Measurements from ENCODE around the gene GLRA3.
"Not testable (repeated sequence)": the region's sequence is repeated elsewhere in the genome, so short reads cannot be mapped to it uniquely, and the experiment has no call there.

Gene GLRA3

DNA sequence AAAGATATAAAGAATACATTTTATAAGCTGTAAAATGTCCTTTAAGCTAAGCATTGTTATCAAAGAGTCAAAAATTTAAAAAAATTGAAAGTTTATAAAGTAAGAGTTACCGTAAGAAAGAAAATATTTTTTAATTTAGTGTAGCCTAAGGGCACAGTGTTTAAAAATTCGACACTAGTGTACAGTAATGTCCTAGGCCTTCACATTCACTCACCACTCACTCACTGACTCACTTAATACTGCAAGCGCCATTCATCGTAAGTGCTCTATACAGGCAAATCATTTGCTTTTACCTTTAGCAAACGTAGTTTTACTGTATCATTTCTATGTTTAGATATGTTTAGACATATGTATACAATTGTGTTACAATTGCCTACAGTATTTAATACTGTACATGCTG lies 20.2 kb downstream of the GLRA3 start:
- DNase-seq (ENCODE audit: low read depth) = no peak

DNA sequence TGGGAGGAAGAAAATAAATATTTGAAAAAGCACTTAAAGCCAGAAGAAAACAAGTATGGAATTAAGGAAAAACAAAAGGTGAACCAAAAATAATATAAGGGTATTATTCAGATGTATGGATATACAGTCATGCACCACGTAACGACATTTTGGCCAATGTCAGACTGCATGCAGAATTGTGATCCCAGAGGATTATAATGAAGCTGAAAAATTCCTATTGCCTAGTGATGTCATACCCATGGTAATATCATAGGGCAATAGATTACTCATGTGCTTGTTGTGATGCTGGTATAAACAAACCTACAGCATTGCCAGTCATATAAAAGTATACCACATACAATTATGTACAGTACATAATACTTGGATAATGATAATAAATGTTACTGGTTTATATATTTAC lies 20.9 kb downstream of the GLRA3 start:
- no peak for DNase-seq (ENCODE audit: low read depth)

DNA sequence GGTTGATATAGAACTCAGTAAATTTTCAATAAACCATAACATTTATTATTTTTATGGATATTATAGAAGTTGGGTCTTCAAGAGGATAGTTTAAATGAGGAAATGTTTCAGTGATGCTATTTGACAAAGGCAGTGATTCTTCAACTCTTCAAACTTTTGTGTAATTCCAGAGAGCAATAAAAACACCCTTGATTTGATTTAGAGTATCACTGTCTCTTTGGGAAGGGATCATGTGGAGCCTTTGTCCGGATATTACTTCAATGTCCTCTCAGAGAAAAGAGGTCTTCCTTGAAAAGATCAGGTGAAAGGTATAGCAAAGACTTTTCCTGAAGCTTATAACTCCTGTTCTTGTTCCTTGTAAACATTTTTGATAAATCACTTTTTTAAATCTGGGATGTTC lies 23.3 kb downstream of the GLRA3 start:
- no peak for DNase-seq (ENCODE audit: low read depth)

DNA sequence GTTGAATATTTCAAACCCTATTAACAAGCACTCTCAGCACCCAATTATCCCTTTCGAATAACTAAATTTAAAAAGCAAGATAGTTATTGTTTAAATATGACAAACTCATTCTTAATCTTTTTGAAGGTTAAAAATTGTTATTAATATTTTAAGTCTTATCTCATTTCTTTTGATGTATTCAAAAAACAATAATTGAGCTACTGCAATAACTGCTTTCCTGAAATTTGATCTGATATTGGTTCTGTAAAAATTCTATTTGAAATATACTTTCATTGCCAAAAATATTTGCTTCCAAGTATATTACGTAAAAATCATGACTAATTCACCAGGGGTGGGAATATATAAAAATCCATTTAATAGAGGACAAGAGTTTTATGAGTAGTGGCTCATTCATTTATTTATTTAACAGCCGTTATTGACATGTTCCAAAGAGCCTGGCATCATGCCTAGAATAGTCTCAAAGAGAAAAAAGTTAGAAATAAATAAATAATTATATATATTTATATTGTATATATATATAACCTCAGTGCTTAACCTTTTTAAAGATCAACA lies 34.4 kb downstream of the GLRA3 start:
- DNase-seq (ENCODE audit: low read depth) = peak; percentile 36

DNA sequence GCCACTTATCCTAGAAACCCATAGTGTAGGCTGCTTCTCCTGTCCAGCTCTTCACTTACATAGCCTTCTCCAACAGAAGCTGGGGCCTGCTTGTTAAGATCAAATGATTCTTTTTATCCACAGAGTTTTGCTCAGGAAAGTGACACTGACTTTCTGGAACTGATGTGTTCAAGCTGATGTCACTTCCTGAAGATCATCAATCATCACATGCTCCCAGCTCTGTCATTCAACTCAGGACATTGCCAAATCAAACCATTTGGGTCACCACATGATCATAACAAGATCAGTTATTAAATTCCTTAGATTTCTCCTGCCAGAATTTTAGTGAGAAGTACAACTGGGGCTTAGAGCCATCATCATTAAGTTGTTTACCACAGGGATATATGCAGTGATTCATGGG lies 39.4 kb downstream of the GLRA3 start:
- DNase-seq (ENCODE audit: low read depth) = peak; percentile 43

DNA sequence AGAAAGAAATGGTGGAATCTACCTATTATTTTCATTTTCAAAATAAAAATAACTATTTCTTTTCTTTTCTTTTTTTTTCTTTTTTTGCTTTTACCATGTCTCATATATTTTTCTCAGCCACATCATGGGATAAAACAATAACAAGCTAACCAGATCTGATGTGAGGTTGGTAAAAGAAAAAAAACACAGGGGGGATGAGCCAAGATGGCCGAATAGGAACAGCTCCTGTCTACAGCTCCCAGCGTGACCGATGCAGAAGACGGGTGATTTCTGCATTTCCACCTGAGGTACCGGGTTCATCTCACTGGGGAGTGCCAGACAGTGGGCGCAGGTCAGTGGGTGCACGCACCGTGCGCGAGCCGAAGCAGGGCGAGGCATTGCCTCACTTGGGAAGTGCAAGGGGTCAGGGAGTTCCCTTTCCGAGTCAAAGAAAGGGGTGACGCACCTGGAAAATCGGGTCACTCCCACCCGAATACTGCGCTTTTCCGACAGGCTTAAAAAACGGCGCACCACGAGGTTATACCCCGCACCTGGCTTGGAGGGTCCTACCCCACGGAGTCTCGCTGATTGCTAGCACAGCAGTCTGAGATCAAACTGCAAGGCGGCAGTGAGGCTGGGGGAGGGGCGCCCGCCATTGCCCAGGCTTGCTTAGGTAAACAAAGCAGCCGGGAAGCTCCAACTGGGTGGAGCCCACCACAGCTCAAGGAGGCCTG lies 50.6 kb downstream of the GLRA3 start:
- not testable (repeated sequence) for DNase-seq (ENCODE audit: low read depth)

DNA sequence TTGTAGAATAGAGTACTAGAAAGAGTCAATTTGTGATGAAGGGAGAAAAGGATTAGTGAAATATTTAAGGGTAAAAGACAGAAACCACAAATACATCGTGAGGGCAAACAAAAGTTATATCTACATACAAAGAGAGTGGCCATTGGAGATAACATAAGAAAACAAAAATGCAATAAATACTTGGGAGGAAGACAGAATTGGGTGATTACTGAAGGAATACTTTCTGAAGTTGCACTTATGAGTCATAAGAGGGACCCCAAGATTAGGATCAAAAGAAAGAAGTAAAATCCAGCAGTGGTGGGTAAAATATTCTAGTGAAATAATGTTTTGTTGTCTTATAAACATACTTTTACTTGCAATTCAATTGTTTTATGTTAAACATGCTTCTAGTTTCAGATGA lies 53.7 kb downstream of the GLRA3 start:
- no peak for DNase-seq (ENCODE audit: low read depth)

DNA sequence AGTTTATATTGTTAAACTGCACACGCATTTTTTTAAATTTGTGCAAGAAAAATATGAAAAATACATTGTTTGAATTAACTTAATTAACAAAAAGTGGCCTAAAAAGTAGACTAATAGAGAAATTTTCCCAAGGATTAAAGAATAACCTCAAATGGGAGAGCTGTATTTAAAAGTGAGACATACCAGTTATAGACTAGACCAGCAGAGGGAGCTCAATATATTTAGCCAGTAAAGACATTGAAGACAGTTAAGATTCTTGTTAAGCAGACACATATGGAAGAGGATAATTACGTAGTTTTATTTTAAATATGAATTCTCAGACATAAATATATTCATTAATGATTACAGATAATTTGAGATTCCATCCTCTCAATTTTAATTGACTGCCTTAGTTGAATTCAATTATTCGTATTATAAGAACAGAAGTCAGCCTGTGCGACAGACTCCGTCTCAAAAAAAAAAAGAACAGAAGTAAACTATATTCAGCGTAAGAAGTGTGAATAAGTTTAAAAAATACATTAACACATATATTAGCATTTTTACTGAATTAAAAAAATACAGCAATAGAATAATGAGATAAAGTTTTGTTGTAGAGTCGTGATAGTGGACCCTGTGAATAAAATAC lies 64.8 kb downstream of the GLRA3 start:
- peak; percentile 67 for DNase-seq (ENCODE audit: low read depth)

DNA sequence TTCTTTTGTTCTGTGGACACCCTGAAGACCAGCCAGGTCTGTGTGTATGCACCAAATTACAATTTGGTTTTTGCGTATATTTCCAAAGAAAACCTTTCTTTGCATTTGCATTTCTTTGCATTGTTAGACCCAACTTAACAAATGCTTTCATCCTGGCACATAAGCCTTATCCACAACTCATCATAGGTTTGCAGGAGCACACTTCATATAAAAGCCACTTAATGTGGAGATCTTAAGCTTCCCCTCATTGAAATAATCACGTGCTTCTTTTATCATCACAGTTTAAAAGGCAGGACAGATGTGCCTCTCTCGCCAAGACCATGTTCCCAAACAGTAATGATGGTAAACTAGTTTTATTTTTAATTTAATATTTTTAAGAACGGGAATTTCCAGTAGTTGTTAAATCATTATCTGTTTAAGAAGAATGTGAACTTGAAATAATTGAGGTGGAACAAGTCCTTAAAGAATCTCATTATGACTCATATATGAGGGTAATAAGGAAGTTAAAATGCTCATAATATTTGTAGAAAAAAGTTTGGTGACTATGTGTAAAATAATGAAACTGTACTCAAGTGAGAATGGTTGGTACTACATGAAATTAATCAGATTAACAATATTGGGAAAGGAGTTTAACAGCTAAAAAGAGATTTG lies 65.5 kb downstream of the GLRA3 start:
- DNase-seq (ENCODE audit: low read depth) = peak; percentile 48

DNA sequence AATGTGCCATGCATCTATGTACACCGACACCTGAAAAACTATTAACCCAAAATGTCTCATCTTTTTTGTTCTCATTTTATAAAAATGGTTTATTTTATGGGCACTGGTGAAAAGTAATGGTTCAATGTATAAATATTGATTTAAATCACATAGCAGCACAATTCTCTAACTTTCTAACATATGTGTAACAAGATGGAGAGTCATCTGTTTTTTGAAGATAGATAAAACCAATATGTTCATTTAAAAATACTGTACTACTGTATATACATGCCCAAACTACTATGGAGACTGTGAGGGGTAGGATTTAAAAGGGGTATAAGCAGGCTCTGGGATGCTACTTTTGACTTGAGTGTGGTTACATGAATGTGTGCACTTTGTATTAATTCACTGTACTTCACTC lies 67.6 kb downstream of the GLRA3 start:
- no peak for DNase-seq (ENCODE audit: low read depth)

DNA sequence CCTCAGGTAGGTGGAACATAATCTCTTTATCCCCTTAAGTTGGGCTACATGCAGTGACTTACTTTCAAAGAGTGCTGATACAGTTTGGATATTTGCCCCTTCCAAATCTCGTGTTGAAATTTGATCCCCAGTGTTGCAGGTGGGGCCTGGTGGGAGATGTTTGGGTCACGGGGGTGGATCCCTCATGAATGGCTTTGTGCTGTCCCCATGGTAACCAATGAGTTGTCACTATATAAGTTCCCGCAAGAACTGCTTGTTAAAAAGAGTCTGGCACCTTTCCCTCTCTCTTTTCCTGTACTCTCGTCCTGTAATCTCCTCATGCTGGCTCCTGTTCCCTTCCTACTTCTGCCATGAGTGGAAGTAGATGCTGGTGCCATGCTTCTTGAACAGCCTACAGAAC lies 71.3 kb downstream of the GLRA3 start:
- DNase-seq (ENCODE audit: low read depth) = no peak

DNA sequence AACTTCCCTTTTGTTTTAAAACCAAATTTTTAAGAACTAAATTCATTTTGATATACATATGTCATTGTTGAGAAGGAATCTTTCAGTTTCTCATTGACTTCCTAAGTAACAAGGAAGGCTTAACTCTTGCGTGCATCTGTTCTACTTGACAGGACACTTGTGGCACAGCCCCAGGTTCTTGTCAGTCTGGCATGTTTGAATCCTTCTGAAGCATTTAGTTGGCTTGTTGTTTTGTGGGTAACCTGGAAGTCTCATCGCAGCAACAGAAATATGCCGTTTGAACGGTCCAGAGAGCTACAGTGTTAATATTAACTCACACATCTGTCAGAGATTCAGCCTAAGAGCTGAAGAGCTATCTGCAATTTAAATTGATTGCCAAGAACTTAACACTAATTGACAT lies 76.0 kb downstream of the GLRA3 start:
- no peak for DNase-seq (ENCODE audit: low read depth)

DNA sequence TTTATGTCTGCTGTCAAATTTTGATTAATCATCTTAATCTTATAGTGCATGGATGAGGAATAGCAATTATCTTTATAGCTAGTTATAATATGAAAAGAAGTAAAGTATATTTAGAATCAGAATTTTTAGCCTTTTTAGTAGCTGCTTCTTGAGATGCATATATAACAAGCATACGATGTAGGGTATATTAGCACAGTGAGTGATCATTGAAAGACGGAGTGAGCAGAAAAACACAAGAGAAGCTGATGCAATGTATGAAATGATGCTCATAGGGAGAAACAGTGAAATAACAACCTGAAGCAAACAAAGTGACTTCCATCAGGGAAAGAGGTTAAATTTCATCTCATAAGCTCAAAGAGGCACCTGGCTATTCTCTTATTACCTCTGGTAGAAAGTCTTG lies 77.0 kb downstream of the GLRA3 start:
- DNase-seq (ENCODE audit: low read depth) = no peak

DNA sequence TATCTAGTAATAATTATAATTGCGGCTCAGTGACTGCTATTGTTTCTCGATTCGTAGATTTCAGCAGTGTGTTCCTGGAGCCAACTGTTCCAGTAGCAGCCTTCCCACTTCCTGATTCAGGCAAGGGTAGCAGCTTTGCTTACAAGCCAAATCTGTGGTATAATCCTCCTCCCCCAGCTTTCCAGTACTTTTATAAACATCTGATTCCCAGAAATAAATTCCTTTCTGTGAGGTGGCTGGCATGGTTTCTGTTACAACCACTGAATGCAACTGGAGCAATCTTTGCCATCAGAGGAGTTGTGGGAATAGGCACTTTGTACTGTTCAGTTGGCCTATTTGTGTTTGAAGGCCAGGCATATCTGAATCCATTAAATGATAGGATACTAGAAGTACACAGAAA lies 80.0 kb downstream of the GLRA3 start:
- peak; percentile 21 for DNase-seq (ENCODE audit: low read depth)

DNA sequence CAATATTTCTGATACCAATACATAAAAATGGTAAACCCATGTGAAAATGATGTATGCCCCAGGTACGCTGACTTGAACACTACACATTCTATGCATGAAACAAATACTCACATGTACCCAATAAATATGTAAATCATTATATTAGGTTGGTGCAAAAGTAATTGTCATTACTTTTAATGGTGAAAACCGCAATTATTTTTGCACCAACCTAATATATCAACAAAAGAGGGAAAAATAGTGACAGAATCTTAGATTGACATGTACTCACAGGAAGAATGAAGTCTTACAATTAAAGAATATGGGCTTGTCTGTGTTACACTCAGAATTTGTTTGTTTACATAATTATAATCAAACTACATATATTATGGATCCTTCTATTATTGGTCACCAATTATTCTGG lies 82.3 kb downstream of the GLRA3 start:
- no peak for DNase-seq (ENCODE audit: low read depth)

DNA sequence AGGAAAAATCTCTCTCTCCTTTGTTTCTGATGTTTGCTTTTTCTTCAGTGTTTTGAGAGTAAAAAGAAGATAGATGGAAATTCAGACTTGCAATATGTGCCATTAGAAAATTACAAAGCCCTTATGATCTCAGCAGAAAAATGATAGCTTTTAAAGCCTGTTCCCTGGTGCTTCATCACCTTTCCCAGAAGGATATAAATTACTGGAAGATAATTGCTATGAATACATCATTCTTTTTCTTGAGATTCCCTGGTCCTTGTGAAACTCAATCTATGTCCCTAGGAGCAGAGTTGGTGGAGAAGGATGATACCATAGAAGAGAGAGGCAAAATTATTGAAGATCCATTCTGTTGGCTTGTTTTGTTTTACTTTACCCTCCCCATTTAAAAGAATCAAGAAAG lies 86.5 kb downstream of the GLRA3 start:
- DNase-seq (ENCODE audit: low read depth) = no peak

DNA sequence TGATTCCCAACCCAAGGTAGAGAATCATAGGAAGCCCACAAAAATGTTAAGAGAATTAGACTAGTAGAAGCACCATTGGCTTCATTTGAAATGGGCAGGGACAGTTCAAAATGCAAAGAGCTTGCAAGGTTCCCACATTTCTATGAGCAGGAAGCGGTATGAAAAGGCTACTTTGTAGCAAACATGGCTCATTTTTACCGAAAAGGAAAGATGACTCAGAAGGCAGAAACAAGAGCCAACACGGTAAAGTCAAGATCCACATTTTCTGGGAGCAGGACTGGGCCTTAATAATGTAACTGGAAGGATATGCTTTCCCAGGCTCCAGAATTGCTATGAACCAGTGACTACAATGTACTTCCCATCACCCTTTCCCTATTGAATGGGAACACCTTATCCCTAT lies 89.5 kb downstream of the GLRA3 start:
- DNase-seq (ENCODE audit: low read depth) = peak; percentile 3

DNA sequence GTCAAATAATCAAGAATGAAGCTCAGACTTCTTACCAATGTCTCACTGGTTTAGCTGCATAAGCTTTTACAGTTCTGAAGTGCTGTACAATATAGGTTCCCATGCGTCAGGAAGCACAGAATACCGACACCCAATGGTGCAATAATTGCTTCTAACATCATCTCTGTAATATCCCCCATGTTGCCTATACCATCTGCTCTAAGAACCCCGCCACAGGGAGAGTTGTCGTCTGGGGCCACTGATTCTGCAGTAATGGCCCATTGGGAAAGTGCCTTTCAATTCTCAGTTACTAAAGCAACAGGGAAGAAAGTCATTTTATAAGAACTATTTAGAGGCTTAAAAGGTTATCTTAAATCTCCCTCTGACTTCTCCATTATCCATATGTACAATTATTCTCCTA lies 94.9 kb downstream of the GLRA3 start:
- DNase-seq (ENCODE audit: low read depth) = no peak

DNA sequence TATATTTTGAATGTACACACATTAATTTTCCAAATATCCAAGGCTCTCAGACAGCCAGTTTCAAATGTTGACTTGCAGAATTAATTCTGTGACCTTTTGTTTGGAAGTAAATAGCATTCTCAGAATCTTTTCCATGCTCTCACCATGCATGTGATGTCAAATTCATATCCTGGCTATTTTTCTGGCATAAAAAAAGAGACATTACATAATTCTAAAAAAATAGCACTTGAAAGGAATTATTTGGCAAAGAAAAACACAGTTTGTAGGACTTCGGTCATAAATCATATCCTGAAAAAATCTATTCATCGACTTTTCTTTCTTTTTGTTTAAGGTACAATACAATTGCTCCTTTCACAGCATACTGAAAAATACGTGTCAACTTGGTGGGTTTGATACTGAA lies 111.2 kb downstream of the GLRA3 start:
- DNase-seq (ENCODE audit: low read depth) = no peak

DNA sequence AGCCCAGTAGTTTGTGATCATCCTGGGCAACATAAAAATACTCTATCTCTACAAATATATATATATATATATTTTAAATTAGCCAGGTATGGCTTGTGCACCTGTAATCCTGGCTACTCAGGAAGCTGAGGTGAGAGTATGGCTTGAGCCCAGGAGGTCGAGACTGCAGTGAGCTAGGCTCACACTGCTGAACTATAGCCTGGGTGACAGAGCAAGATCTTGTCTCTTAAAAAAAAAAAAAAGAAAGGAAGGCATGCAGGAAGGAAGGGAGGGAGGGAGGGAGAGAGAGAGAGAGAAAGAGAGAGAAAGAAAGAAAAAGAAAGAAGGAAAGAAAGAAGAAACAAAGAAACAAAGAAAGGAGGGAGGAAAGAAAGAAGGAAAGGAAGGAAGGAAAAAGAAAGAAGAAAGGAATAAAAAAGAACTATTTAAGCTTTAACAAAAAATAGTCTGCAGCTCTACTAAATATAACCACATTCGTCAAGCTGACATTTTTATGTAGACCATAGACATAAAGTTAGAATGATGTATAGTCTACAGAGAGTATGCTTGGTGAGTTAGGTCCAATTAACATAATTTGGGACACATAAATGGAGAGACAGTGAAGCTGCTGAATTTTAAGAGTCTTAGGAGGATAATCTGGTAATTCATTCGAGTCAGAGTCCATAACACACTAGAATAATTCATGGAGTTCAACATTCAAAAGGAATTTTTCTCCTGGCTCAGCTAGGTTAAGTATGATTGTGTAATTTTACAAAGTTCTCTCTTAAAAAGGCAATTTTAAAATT lies 111.9 kb downstream of the GLRA3 start:
- no peak for DNase-seq (ENCODE audit: low read depth)

DNA sequence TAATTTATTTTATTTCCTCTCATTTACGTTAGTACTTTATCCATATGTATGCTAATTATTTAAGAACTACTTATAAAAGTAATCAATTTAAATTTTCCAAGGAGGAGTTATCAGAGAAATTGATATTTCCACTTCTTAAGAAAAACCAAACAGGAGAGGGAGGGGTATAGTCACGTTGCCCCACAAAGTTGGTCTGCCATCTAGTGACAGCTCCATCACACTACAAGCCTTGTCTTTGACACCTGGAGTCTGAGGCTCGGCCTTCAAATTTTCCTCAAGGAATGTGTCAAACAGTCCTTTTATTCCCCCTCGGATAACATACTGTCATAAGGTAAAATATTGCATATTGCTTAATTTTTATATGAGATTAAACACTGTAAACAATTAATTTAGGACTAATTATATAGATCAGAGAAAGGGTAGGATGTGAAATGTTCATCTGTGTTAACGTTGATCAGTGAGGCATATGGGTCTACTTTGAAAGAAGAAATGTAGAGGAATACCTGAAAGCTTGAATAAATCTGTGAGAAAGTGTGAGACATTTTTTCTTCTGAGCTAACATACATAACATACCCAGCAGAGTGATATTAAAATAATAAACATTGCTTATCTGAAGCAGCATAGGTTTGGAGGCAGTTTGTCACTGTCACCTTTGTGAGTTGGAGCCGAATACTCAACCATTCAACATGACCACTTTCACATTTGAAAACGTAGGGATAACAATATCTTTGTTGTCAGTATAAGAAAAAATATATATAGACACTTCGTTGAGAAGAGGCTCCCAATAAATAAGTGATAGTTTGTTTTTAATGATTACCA lies 114.4 kb downstream of the GLRA3 start:
- DNase-seq (ENCODE audit: low read depth) = peak; percentile 72

DNA sequence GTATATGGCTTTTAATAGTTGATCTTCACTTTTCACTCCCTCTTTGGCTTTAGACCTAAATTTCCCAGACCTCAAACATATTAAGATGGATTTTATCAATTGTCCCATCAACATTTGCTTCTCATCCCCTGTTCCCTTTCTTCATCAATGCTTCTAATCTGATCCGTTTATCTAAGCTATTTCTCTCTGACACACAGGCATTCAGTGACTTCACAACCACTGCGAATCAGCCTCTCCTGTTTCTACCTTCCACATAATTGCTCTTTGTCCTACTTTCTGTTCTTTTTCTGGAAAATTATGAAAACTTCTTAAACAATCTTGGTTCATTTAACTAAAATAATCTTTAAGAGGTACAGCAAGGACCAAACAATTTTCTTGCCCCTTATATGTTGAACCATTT lies 115.2 kb downstream of the GLRA3 start:
- peak; percentile 41 for DNase-seq (ENCODE audit: low read depth)

Measured in iris pigment epithelial cell (primary cell).